K562 (cell line): ENCODE results near the gene FOCAD. TPM values are rescaled to one million over a fixed set of nuclear protein-coding genes. Genes with fewer than 3 reads are reported as not detected.

Experiments
- ATAC-seq: fragments of 200-7000 bp; cut with Tn5 transposase; 3 replicates; pipeline ENCODE4 v1.9.1; 2020; ENCODE audit warnings: moderate library complexity
- BruUV-seq: library from RNA; stranded (reverse); fragments of 400-500 nt; replicated peaks from 2 replicates; lab custom pipeline; 2021; lab: Mats Ljungman, UMichigan
- CTCF ChIA-PET: fragments of 300-600 bp; formaldehyde crosslinking; extraction: SDS; loops from one replicate; lab custom pipeline; 2021; ENCODE audit warnings: low intra/inter-chr PET ratio; lab: Yijun Ruan, JAX
- POLR2A ChIA-PET: fragments of 300-600, 350-650 bp; sonication (Branson Sonifier 250); formaldehyde crosslinking; extraction: SDS; loops from one replicate; lab custom pipeline; 2021; ENCODE audit warnings: antibody characterized with exemption, inconsistent platforms; lab: Yijun Ruan, JAX
- DNase-seq, 4 experiments: peaks; one replicate each; pipeline versions ENCODE4 v3.0.0 to v3.0.0-alpha.2; 2011 to 2018; ENCODE audit warnings: low spot score in 3 of 4, mixed read lengths in 3 of 4; ENCODE audit errors: extremely low read depth in 1 of 4
- FAIRE-seq: peaks from 2 replicates; lab custom pipeline; 2011; peaks lifted over from hg19 to GRCh38; lab: Jason Lieb, UNC
- H2AFZ ChIP-seq: 2 replicates; pipeline ENCODE4 v1.6.0; 2011; ENCODE audit warnings: low read depth, low read length, control low read depth, inconsistent platforms
- H3K27ac ChIP-seq: fragments of 200-600 bp; 3 replicates; pipeline ENCODE4 v1.8.0; 2011; ENCODE audit warnings: low read depth, mild to moderate bottlenecking, control low read depth, inconsistent platforms, low read length, moderate library complexity, mixed read lengths; ENCODE audit errors: extremely low read depth
- H3K27me3 ChIP-seq, 2 experiments: fragments of 300-600 bp in 1 of 2; 2 replicates in 1 of 2; 3 replicates in 1 of 2; pipeline versions ENCODE4 v1.6.0 to v1.8.0; 2011; ENCODE audit warnings: inconsistent platforms in 2 of 2, low read length in 2 of 2, mild to moderate bottlenecking in 1 of 2, mixed read lengths in 1 of 2, moderate library complexity in 1 of 2; ENCODE audit not compliant: control insufficient read depth in 2 of 2, insufficient read depth in 2 of 2
- H3K36me3 ChIP-seq: fragments of 300-600 bp; 3 replicates; pipeline ENCODE4 v1.8.0; 2011; ENCODE audit warnings: mild to moderate bottlenecking, low read length, inconsistent platforms; ENCODE audit not compliant: control insufficient read depth, insufficient read depth
- H3K4me1 ChIP-seq, 2 experiments: fragments of 200-600 bp in 1 of 2; replicated peaks in 1 of 2; 2 replicates in 1 of 2; 3 replicates in 1 of 2; pipeline versions ENCODE4 v1.5.1 to v1.8.0; 2011; ENCODE audit warnings: inconsistent platforms in 2 of 2, low read length in 2 of 2, mild to moderate bottlenecking in 1 of 2, mixed read lengths in 1 of 2, moderate library complexity in 1 of 2; ENCODE audit not compliant: control insufficient read depth in 2 of 2, insufficient read depth in 2 of 2
- H3K4me2 ChIP-seq: 2 replicates; pipeline ENCODE4 v1.6.1; 2011; ENCODE audit warnings: low read length, control low read depth, inconsistent platforms, mixed read lengths; ENCODE audit not compliant: insufficient read depth
- H3K4me3 ChIP-seq: fragments of 200-600 bp; sonication (generic), shearing (Covaris generic); 2 replicates; pipeline ENCODE4 v1.5.1; 2016; ENCODE audit warnings: control low read depth, inconsistent platforms
- H3K79me2 ChIP-seq: fragments of 200-600 bp; 3 replicates; pipeline ENCODE4 v1.8.0; 2011; ENCODE audit warnings: low read length, inconsistent platforms; ENCODE audit not compliant: control insufficient read depth, insufficient read depth
- H3K9ac ChIP-seq, 2 experiments: 2 replicates each; pipeline versions ENCODE4 v1.6.0 to v1.6.1; 2011; ENCODE audit warnings: low read depth in 2 of 2, low read length in 2 of 2, control low read depth in 1 of 2, inconsistent platforms in 1 of 2, mild to moderate bottlenecking in 1 of 2, mixed read lengths in 1 of 2; ENCODE audit not compliant: insufficient read depth in 1 of 2
- H3K9me1 ChIP-seq: one replicate; pipeline ENCODE4 v1.6.0; 2011; ENCODE audit warnings: inconsistent platforms, mild to moderate bottlenecking, low read length, moderate library complexity; ENCODE audit not compliant: control insufficient read depth, insufficient read depth
- H3K9me3 ChIP-seq: replicated peaks from 2 replicates; pipeline ENCODE4 v1.5.1; 2011; ENCODE audit warnings: low read depth, low read length, inconsistent platforms; ENCODE audit not compliant: control insufficient read depth, insufficient read depth
- H4K20me1 ChIP-seq: replicated peaks from 2 replicates; pipeline ENCODE4 v1.6.1; 2011; ENCODE audit warnings: low read length, inconsistent platforms, mixed read lengths; ENCODE audit not compliant: control insufficient read depth, insufficient read depth
- ATF7 ChIP-seq: fragments of 450-650 bp; IDR thresholded peaks from 2 replicates; pipeline ENCODE4 v1.7.1; 2014; ENCODE audit warnings: mild to moderate bottlenecking, moderate library complexity
- C11orf30 ChIP-seq: fragments of 450-650 bp; IDR thresholded peaks from 2 replicates; pipeline ENCODE4 v1.6.1; 2016; ENCODE audit warnings: low read depth, mild to moderate bottlenecking
- MTA3 ChIP-seq: fragments of 450-650 bp; formaldehyde crosslinking; IDR thresholded peaks from 2 replicates; pipeline ENCODE4 v1.6.1; 2017; ENCODE audit warnings: mild to moderate bottlenecking, borderline replicate concordance
- OTX1 ChIP-seq: fragments of 450-650 bp; formaldehyde crosslinking; IDR thresholded peaks from 2 replicates; pipeline ENCODE4 v1.4.0; 2022; ENCODE audit warnings: mild to moderate bottlenecking
- POLR2A ChIP-seq: fragments of 450-650 bp; conservative IDR thresholded peaks from 2 replicates; pipeline ENCODE4 v1.6.1; 2016
- PPARD ChIP-seq: fragments of 250-450 bp; sonication (Bioruptor Pico); IDR thresholded peaks from 2 replicates; pipeline ENCODE4 v1.8.0; 2022; ENCODE audit warnings: inconsistent platforms, mild to moderate bottlenecking, moderate library complexity
- PURB ChIP-seq: sonication (generic); formaldehyde crosslinking; IDR thresholded peaks from 2 replicates; pipeline ENCODE4 v1.9.0; 2021; ENCODE audit warnings: low read depth, mild to moderate bottlenecking, missing genetic modification reagents
- RCOR1 ChIP-seq, 2 experiments: IDR thresholded peaks; 2 replicates each; pipeline ENCODE4 v1.6.1; 2012; ENCODE audit warnings: low read depth in 2 of 2, low read length in 2 of 2, borderline replicate concordance in 1 of 2, improper control_type of control experiment in 1 of 2
- STAG1 ChIP-seq: sonication (generic); formaldehyde crosslinking; IDR thresholded peaks from 2 replicates; pipeline ENCODE4 v1.5.0; 2020; ENCODE audit warnings: missing genetic modification reagents, borderline replicate concordance
- ZNF347 ChIP-seq: fragments of 450-650 bp; formaldehyde crosslinking; IDR thresholded peaks from 2 replicates; pipeline ENCODE4 v1.4.0; 2020; ENCODE audit warnings: low read depth, mild to moderate bottlenecking, moderate library complexity
- ZNF444 ChIP-seq: fragments of 250-450 bp; sonication (Bioruptor Pico); IDR thresholded peaks from 2 replicates; pipeline ENCODE4 v1.4.0; 2020; ENCODE audit warnings: mild to moderate bottlenecking, moderate library complexity
- ZNF717 ChIP-seq: fragments of 250-450 bp; sonication (Bioruptor Pico); IDR thresholded peaks from 2 replicates; pipeline ENCODE4 v1.5.0; 2021
- ZZZ3 ChIP-seq: fragments of 450-650 bp; IDR thresholded peaks from 2 replicates; pipeline ENCODE4 v1.6.1; 2016; ENCODE audit warnings: antibody characterized with exemption, mild to moderate bottlenecking, moderate library complexity
- WGBS: fragments of 100-300 bp; shearing (Covaris generic); methylation state at CpG from one replicate; pipeline ENCODE4 v1.1.6; 2016; ENCODE audit warnings: low coverage, mixed read lengths; ENCODE audit not compliant: insufficient coverage; ENCODE audit errors: missing lambda C conversion rate; 5-methylcytosine and 5-hydroxymethylcytosine counted together
- in situ Hi-C: fragments of 300-500 bp; cut with MboI; formaldehyde crosslinking; loops from 4 replicates; pipeline ENCODE4 v1.15.0; 2018; ENCODE audit warnings: inconsistent platforms, mixed read lengths
- intact Hi-C: fragments of 100-400 bp; cut with micrococcal nuclease; formaldehyde crosslinking; loops from 2 replicates; pipeline ENCODE4 v1.14.2; 2022
- polyA plus RNA-seq, 8 experiments: library from polyadenylated mRNA; depleted of rRNA in 4 of 8; stranded (reverse) in 5 of 8; unstranded in 3 of 8; fragments of >200 nt; fragmentation: Nextera tagmentation in 2 of 8; fragmentation: Illumina TruSeq in 1 of 8; extraction: Ambion mirVana in 2 of 8; extraction: Trizol in 1 of 8; gene quantifications; 2 replicates each; pipeline versions ENCODE4 v1.2.1 to v1.2.3, GENCODE V29; 2011 to 2014; ENCODE audit warnings: inconsistent platforms in 1 of 8, missing spikeins in 1 of 8
- total RNA-seq, 7 experiments: library from RNA; depleted of rRNA in 6 of 7; stranded (reverse); fragments of >200 nt in 6 of 7; fragmentation: Illumina TruSeq in 2 of 7; extraction: Trizol in 2 of 7; gene quantifications; 2 replicates each; pipeline versions ENCODE4 v1.2.1 to v1.2.3, GENCODE V29; 2011 to 2021; ENCODE audit warnings: low replicate concordance in 1 of 7
- TF ChIP-seq, protein P1 (sequence below): conservative IDR thresholded peaks from 2 replicates; pipeline ENCODE4 v1.6.1; 2011; ENCODE audit warnings: low read depth, mild to moderate bottlenecking, low read length; ENCODE audit not compliant: control insufficient read depth
- TF ChIP-seq, protein P2 (sequence below): sonication (generic); formaldehyde crosslinking; IDR thresholded peaks from 2 replicates; pipeline ENCODE4 v1.8.1; 2022; ENCODE audit warnings: missing genetic modification reagents
- TF ChIP-seq, protein P3 (sequence below): fragments of 200-800 bp; sonication (Bioruptor generic); IDR thresholded peaks from 2 replicates; pipeline ENCODE4 v1.6.1; 2016; ENCODE audit warnings: missing genetic modification characterization, missing compliant biosample characterization
- TF ChIP-seq, protein P4 (sequence below): sonication (generic); formaldehyde crosslinking; IDR thresholded peaks from 2 replicates; pipeline ENCODE4 v1.9.0; 2022; ENCODE audit warnings: mild to moderate bottlenecking, missing genetic modification reagents

FOCAD gene
- total and polyA plus RNA-seq, 9 of the 15 experiments (the other 6 are each of a cell fraction or from before 2014, with no cell fraction given) = 0.13 to 2.4 (median 1.6) TPM

DNA sequence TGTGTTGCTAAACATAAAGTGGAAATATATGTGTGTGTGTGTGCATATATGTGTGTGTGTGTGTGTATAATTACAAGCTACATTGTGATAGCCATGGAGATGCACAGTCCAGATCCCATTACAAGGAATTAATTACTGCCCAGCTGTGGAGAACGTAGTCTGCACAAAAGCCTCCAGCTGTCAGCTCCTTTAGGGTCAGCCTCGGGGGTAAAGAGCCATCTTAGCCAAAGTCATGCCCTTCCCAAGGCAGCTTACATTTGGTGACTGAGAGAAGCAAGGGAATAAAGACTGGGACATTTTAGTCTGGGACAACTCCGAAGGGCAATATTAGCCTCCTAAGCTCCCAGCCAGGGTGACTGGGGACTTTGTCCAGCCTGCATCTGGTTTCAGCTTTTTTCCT, 21.9 kb upstream of the FOCAD start:
- intact Hi-C loops = no loop called here
- CTCF ChIA-PET = no interaction called here
- ATAC-seq = no peak
- TF ChIP-seq, protein P1, sequence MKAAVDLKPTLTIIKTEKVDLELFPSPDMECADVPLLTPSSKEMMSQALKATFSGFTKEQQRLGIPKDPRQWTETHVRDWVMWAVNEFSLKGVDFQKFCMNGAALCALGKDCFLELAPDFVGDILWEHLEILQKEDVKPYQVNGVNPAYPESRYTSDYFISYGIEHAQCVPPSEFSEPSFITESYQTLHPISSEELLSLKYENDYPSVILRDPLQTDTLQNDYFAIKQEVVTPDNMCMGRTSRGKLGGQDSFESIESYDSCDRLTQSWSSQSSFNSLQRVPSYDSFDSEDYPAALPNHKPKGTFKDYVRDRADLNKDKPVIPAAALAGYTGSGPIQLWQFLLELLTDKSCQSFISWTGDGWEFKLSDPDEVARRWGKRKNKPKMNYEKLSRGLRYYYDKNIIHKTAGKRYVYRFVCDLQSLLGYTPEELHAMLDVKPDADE = no peak
- TF ChIP-seq OTX1 (CRISPR knock-in tag) = no peak
- TF ChIP-seq ZNF347 = no peak
- TF ChIP-seq, protein P2, sequence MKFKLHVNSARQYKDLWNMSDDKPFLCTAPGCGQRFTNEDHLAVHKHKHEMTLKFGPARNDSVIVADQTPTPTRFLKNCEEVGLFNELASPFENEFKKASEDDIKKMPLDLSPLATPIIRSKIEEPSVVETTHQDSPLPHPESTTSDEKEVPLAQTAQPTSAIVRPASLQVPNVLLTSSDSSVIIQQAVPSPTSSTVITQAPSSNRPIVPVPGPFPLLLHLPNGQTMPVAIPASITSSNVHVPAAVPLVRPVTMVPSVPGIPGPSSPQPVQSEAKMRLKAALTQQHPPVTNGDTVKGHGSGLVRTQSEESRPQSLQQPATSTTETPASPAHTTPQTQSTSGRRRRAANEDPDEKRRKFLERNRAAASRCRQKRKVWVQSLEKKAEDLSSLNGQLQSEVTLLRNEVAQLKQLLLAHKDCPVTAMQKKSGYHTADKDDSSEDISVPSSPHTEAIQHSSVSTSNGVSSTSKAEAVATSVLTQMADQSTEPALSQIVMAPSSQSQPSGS (CRISPR knock-in tag) = no peak
- TF ChIP-seq ZNF717 = no peak
- TF ChIP-seq, protein P3, sequence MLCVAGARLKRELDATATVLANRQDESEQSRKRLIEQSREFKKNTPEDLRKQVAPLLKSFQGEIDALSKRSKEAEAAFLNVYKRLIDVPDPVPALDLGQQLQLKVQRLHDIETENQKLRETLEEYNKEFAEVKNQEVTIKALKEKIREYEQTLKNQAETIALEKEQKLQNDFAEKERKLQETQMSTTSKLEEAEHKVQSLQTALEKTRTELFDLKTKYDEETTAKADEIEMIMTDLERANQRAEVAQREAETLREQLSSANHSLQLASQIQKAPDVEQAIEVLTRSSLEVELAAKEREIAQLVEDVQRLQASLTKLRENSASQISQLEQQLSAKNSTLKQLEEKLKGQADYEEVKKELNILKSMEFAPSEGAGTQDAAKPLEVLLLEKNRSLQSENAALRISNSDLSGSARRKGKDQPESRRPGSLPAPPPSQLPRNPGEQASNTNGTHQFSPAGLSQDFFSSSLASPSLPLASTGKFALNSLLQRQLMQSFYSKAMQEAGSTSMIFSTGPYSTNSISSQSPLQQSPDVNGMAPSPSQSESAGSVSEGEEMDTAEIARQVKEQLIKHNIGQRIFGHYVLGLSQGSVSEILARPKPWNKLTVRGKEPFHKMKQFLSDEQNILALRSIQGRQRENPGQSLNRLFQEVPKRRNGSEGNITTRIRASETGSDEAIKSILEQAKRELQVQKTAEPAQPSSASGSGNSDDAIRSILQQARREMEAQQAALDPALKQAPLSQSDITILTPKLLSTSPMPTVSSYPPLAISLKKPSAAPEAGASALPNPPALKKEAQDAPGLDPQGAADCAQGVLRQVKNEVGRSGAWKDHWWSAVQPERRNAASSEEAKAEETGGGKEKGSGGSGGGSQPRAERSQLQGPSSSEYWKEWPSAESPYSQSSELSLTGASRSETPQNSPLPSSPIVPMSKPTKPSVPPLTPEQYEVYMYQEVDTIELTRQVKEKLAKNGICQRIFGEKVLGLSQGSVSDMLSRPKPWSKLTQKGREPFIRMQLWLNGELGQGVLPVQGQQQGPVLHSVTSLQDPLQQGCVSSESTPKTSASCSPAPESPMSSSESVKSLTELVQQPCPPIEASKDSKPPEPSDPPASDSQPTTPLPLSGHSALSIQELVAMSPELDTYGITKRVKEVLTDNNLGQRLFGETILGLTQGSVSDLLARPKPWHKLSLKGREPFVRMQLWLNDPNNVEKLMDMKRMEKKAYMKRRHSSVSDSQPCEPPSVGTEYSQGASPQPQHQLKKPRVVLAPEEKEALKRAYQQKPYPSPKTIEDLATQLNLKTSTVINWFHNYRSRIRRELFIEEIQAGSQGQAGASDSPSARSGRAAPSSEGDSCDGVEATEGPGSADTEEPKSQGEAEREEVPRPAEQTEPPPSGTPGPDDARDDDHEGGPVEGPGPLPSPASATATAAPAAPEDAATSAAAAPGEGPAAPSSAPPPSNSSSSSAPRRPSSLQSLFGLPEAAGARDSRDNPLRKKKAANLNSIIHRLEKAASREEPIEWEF = no peak
- TF ChIP-seq STAG1 (CRISPR knock-in tag) = no peak
- no peak for TF ChIP-seq ATF7
- TF ChIP-seq C11orf30 = no peak
- no peak for TF ChIP-seq PPARD (CRISPR knock-in tag)
- TF ChIP-seq, protein P4, sequence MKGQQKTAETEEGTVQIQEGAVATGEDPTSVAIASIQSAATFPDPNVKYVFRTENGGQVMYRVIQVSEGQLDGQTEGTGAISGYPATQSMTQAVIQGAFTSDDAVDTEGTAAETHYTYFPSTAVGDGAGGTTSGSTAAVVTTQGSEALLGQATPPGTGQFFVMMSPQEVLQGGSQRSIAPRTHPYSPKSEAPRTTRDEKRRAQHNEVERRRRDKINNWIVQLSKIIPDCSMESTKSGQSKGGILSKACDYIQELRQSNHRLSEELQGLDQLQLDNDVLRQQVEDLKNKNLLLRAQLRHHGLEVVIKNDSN (CRISPR knock-in tag) = no peak
- no peak for TF ChIP-seq PURB (CRISPR knock-in tag)
- no peak for TF ChIP-seq RCOR1 (IDR thresholded peaks at IDR 0.05; ENCODE audit: borderline replicate concordance in 1 of 2, low read depth in 2 of 2, low read length in 2 of 2)
- no peak for TF ChIP-seq ZZZ3
- no peak for TF ChIP-seq POLR2A
- TF ChIP-seq ZNF444 (CRISPR knock-in tag) = no peak
- TF ChIP-seq MTA3 = no peak

More for the DNA sequence above, 21.9 kb upstream of the FOCAD start:
- Histone ChIP-seq H3K9me1 (no peaks in the 10 kb centered on the region), H3K27me3 (no peaks in the 10 kb centered on the region), H2AFZ (no peak overlapping the region), H3K4me2 (no peak overlapping the region), H3K4me1 (no peaks in the 10 kb centered on the region), H3K9ac (no peak overlapping the region), H3K36me3 (no peaks in the 10 kb centered on the region), H3K79me2 (no peaks in the 10 kb centered on the region), H3K9me3 (no peaks in the 10 kb centered on the region), H4K20me1 (no peaks in the 10 kb centered on the region), H3K27ac (no peak overlapping the region), H3K4me3 (no peak overlapping the region)
- in situ Hi-C loops = no loop called here
- WGBS = 4% methylated on average over 3 of the region's 3 CpGs
- DNase-seq (no peak), FAIRE-seq (no peak)
- no TSS peak for BruUV-seq
- POLR2A ChIA-PET = interaction anchor here (1.0 kb wide), 1 partner anchor 21 kb away, joined by 3 read pairs; the partner anchor contains the start of gene FOCAD
